Ishikawa (cell line): ENCODE data around the gene HTRA1.

Source experiments
- CEBPB ChIP-seq: IDR thresholded peaks from 2 replicates; pipeline ENCODE4 v1.6.1; 2012
- CREB1 ChIP-seq: IDR thresholded peaks from 2 replicates; pipeline ENCODE4 v1.6.1; 2012; ENCODE audit warnings: low read depth
- EGR1 ChIP-seq: IDR thresholded peaks from 2 replicates; pipeline ENCODE4 v1.6.1; 2012
- EP300 ChIP-seq: IDR thresholded peaks from 2 replicates; pipeline ENCODE4 v1.6.1; 2012; ENCODE audit warnings: borderline replicate concordance
- FOXM1 ChIP-seq: IDR thresholded peaks from 2 replicates; pipeline ENCODE4 v1.6.1; 2012; ENCODE audit warnings: low read depth, borderline replicate concordance
- NFIC ChIP-seq: IDR thresholded peaks from 2 replicates; pipeline ENCODE4 v1.6.1; 2012
- RAD21 ChIP-seq: IDR thresholded peaks from 2 replicates; pipeline ENCODE4 v1.6.1; 2012; ENCODE audit warnings: low read depth
- TAF1 ChIP-seq: IDR thresholded peaks from 2 replicates; pipeline ENCODE4 v1.6.1; 2012; ENCODE audit warnings: low read depth, mild to moderate bottlenecking
- TCF12 ChIP-seq: IDR thresholded peaks from 2 replicates; pipeline ENCODE4 v1.6.1; 2012; ENCODE audit warnings: low read depth
- TEAD4 ChIP-seq: IDR thresholded peaks from 2 replicates; pipeline ENCODE4 v1.6.1; 2012
- YY1 ChIP-seq: IDR thresholded peaks from 2 replicates; pipeline ENCODE4 v1.6.1; 2012; ENCODE audit warnings: low read depth
- ZBTB7A ChIP-seq: IDR thresholded peaks from 2 replicates; pipeline ENCODE4 v1.6.1; 2012; ENCODE audit warnings: low read depth
- TF ChIP-seq, protein P1 (sequence below): IDR thresholded peaks from 2 replicates; pipeline ENCODE4 v1.6.1; 2012
- TF ChIP-seq, protein P2 (sequence below): IDR thresholded peaks from 2 replicates; pipeline ENCODE4 v1.6.1; 2012; ENCODE audit warnings: low read depth, mild to moderate bottlenecking
- TF ChIP-seq, protein P3 (sequence below): IDR thresholded peaks from 2 replicates; pipeline ENCODE4 v1.6.1; 2012

HTRA1 gene

DNA sequence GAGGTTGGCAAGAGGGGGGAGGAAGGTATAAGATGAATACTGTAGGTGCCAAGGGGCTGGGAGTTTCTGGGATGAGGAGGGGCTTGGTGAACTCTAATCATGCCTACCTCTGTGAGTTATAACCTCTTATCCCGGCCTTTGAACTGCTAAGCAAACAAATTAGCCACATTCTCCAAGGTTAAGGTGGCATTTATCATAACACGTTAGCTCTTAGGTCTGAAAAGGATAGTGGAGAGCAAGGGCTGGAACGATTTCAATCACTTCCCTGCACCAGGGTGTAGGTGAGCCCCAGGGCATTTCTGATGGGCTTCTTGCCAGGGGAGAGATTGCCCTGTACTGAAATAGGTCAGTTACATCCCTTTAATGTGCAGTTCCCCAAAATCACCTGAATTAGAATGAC is 70.6 kb downstream of the HTRA1 start:
- TF ChIP-seq ZBTB7A = no peak
- no peak for TF ChIP-seq YY1
- TF ChIP-seq EP300 = no peak
- TF ChIP-seq, protein P1, sequence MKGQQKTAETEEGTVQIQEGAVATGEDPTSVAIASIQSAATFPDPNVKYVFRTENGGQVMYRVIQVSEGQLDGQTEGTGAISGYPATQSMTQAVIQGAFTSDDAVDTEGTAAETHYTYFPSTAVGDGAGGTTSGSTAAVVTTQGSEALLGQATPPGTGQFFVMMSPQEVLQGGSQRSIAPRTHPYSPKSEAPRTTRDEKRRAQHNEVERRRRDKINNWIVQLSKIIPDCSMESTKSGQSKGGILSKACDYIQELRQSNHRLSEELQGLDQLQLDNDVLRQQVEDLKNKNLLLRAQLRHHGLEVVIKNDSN = no peak
- TF ChIP-seq, protein P2, sequence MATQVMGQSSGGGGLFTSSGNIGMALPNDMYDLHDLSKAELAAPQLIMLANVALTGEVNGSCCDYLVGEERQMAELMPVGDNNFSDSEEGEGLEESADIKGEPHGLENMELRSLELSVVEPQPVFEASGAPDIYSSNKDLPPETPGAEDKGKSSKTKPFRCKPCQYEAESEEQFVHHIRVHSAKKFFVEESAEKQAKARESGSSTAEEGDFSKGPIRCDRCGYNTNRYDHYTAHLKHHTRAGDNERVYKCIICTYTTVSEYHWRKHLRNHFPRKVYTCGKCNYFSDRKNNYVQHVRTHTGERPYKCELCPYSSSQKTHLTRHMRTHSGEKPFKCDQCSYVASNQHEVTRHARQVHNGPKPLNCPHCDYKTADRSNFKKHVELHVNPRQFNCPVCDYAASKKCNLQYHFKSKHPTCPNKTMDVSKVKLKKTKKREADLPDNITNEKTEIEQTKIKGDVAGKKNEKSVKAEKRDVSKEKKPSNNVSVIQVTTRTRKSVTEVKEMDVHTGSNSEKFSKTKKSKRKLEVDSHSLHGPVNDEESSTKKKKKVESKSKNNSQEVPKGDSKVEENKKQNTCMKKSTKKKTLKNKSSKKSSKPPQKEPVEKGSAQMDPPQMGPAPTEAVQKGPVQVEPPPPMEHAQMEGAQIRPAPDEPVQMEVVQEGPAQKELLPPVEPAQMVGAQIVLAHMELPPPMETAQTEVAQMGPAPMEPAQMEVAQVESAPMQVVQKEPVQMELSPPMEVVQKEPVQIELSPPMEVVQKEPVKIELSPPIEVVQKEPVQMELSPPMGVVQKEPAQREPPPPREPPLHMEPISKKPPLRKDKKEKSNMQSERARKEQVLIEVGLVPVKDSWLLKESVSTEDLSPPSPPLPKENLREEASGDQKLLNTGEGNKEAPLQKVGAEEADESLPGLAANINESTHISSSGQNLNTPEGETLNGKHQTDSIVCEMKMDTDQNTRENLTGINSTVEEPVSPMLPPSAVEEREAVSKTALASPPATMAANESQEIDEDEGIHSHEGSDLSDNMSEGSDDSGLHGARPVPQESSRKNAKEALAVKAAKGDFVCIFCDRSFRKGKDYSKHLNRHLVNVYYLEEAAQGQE = no peak
- no peak for TF ChIP-seq RAD21
- no peak for TF ChIP-seq EGR1
- no peak for TF ChIP-seq TCF12
- TF ChIP-seq, protein P3, sequence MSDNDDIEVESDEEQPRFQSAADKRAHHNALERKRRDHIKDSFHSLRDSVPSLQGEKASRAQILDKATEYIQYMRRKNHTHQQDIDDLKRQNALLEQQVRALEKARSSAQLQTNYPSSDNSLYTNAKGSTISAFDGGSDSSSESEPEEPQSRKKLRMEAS = no peak
- no peak for TF ChIP-seq TEAD4
- no peak for TF ChIP-seq CEBPB
- TF ChIP-seq CREB1 = no peak
- no peak for TF ChIP-seq FOXM1
- no peak for TF ChIP-seq TAF1
- no peak for TF ChIP-seq NFIC

DNA sequence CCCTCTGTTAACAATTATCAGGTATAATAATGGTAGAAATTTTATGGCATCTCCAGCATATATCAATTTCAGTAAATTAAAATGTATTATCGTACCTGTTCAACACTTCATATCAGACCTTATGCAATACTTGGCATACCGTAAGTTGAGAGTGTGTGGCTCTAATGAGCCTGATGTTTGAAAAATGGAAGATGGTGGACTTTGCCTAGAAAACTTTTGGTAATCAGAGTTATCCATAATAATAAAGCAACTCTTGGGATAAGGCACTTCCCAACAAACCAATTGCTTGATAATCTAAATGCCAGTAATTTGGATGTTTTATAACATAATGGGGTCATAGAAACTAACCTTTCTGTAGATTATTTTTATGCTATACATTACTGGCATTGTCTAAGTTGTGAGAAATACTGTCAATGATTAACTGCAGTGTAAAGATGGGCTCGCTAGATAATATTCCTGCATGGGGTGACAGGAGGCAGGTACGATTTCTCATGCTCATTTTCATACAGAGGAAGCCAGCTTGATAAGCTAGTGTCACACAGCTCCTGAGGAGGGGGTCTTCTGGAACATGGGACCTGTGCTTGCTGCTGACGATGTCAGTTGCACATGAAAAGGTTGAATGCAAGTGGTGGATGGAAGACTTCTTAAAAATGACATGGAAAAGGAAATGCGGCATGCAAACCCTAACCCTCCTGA is 71.4 kb downstream of the HTRA1 start:
- no peak for TF ChIP-seq YY1
- TF ChIP-seq, protein P2 = no peak
- TF ChIP-seq, protein P3 = no peak

DNA sequence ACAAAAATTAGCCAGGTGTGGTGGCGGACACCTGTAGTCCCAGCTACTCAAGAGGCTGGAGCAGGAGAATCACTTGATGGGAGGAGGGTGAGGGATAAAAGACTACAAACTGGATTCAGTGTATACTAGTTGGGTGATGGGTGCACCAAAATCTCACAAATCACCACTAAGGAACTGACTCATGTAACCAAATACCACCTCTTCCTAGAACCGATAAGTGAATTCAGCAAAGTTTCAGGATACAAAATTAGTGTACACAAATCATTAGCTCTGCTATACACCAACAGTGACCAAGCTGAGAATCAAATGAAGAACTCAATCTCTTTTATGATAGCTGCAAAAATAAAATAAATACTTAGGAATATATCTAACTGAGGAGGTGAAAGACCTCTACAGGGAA is 76.2 kb downstream of the HTRA1 start:
- TF ChIP-seq, protein P2 = no peak
- TF ChIP-seq, protein P3 = no peak
- no peak for TF ChIP-seq TCF12

DNA sequence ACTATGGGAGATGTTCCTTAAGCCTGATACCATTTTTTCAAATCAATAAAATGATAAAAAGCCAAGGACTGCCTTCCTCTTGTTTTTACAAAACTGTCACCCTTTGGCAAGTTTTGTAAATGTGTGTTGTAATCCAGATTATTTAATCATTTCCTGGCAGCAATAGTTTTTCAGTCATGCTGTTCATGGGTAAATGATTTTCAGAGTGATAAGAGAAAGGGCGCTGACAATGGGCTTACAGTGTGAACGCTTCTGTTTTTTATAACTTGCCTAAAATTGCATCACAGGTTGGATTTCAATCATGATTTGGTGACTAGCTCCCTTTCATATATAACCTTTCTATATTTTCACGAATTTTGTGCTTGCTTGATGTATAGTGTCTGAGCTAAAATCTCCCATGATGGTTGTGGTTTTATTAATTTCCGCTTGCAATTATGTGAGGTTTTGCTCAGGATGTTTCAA is 80.2 kb downstream of the HTRA1 start:
- TF ChIP-seq YY1 (no peak), EP300 (no peak), CREB1 (no peak), TAF1 (no peak), EGR1 (no peak), TCF12 (no peak), RAD21 (no peak), TEAD4 (no peak), FOXM1 (no peak), NFIC (no peak), ZBTB7A (no peak)
- TF ChIP-seq, protein P3 = no peak
- TF ChIP-seq, protein P2 = no peak
- TF ChIP-seq, protein P1 = no peak
